Activated CD8-positive, alpha-beta memory T cell treated with anti-CD3 and anti-CD28 coated beads, Interleukin-2, amount 50 U/mL, for 24 hours (primary cell): ENCODE data around the gene VAT1.
"Not testable (repeated sequence)": the region's sequence is repeated elsewhere in the genome, so short reads cannot be mapped to it uniquely, and the experiment has no call there.

Experiments used
- DNase-seq: peaks from one replicate; pipeline ENCODE4 v3.0.0-alpha.2; 2020; ENCODE audit errors: extremely low read depth

VAT1 gene

DNA sequence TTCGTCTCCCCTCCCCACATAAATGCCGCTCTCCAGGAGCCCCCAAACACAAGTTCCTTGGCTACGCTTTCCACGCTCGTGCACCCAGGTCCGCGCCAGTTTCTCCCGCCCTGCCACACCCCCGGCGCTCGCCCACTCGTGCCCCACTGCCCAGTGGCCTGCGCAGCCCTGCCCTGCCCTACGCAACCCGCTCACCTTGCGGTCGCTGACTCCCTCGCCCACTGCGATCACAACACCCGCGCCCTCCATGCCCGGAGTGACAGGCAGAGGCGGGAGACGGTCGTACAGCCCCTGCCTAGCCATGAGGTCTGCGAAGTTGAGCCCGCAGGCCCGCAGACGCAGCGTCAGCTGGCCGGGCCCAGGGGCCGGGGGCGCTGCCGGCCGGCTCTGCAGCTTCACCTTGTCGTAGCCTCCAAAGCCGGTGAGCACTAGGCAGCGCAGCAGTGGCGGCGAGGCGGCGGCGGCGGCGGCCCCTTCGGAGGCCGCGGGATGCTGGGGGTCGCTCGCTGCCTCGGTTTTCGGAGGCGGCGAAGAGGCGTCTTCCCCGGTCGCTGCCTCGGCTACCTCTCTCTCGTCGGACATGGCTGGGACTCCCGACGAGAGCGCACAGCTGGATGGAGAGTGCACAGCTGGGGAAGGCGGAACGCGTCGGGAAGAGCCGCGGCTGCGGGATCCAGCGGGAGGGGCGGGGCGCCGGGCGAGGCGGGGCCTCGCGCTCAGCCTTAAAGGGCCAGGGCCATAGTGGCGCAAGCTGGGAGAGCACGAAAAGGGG lies at the start of gene VAT1:
Gene VAT1, minus strand, starts transcription at position 645 of the 772 bp plus-strand sequence. Its CDS starts 63 bp downstream, at position 582.
- no peak for DNase-seq

- no peak for DNase-seq
Observed at GRCh38 chr17:43070872-43071271, 48.7 kb upstream of the VAT1 start.

DNA sequence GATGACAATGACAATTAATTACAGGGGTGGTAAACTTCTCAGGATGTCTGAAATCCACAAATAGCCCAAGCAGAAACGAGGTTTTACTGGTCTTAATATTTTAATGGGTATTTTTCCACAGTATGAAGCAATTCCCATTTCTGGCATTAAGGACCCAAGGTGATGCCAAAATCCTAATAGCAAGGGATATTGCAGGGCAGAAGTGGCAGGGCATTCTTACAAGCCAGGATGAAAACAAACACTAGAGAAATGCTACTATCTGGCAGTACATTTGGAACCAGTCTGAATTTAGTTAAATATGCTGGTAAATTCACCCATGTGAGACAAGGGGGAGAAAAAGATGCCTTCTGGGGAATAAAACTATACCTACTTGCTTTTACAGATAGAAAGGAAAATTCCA lies 48.1 kb upstream of the VAT1 start:
- no peak for DNase-seq

- DNase-seq, result no peak
Observed at GRCh38 chr17:43069368-43069898, 47.2 kb upstream of the VAT1 start.

- DNase-seq, result no peak
Observed at GRCh38 chr17:43068570-43069367, 46.6 kb upstream of the VAT1 start.

- no peak for DNase-seq
Observed at GRCh38 chr17:43062984-43063638, 40.9 kb upstream of the VAT1 start.

GRCh38 chr17:43056051-43056450 lies 33.9 kb upstream of the VAT1 start:
- DNase-seq, result no peak

- DNase-seq, result not testable (repeated sequence)
Observed at GRCh38 chr17:43053008-43053407, 30.8 kb upstream of the VAT1 start.

GRCh38 chr17:43051969-43052368 lies 29.8 kb upstream of the VAT1 start:
- no peak for DNase-seq

- DNase-seq, result no peak
Observed at GRCh38 chr17:43044024-43044423, 21.8 kb upstream of the VAT1 start.

DNA sequence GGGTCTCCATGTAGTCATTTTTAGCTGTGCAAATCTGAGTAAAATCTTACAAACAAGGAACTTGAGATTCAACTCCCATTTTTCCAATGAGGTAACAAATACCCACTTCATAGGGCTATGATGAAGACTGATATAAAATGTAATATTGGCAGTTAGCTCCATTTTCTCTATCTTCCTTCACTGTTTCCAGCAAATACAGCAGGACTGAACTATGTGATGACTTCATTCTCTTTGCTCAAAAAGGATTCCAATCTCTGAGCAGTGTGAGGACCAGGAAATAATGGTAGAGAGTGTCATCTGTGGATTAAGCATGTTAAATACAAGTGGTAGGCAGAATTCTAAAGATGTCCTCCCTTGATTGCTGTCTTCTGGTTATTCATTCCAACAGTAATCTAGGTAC lies 21.1 kb upstream of the VAT1 start:
- no peak for DNase-seq

DNA sequence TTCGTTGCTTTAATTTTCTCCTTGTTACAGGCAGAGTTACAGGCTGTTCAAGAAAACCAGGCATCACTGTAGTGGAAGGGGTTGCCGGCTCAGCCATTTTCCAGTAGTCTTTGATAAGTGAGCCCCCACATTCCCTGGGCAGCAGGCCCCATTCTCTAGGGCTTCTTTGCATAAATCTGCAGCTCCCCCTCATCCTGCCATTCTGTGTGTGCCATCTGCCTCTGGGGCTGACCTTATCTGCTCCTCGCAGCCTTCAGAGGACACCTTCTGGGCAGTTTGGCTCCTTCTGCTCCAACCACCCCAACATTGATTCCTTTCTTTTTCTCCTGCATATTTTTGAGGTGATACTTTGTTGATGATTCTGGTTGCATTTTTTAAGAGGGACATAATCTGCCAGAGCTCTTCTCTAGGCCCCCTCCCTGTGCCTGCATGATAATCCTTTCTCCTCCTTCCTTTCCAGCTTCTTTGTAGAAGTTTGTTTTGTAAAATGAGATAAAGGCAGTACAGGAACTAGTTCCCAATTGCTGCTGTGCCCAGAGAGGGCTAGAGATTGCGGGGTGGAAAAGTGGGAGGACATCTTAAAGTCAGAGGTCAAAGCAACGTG lies 19.9 kb upstream of the VAT1 start:
- no peak for DNase-seq

GRCh38 chr17:43040655-43041054 lies 18.5 kb upstream of the VAT1 start:
- no peak for DNase-seq

- no peak for DNase-seq
Observed at GRCh38 chr17:43039646-43040045, 17.5 kb upstream of the VAT1 start.

GRCh38 chr17:43034894-43035293 lies 12.7 kb upstream of the VAT1 start:
- DNase-seq, result no peak

DNA sequence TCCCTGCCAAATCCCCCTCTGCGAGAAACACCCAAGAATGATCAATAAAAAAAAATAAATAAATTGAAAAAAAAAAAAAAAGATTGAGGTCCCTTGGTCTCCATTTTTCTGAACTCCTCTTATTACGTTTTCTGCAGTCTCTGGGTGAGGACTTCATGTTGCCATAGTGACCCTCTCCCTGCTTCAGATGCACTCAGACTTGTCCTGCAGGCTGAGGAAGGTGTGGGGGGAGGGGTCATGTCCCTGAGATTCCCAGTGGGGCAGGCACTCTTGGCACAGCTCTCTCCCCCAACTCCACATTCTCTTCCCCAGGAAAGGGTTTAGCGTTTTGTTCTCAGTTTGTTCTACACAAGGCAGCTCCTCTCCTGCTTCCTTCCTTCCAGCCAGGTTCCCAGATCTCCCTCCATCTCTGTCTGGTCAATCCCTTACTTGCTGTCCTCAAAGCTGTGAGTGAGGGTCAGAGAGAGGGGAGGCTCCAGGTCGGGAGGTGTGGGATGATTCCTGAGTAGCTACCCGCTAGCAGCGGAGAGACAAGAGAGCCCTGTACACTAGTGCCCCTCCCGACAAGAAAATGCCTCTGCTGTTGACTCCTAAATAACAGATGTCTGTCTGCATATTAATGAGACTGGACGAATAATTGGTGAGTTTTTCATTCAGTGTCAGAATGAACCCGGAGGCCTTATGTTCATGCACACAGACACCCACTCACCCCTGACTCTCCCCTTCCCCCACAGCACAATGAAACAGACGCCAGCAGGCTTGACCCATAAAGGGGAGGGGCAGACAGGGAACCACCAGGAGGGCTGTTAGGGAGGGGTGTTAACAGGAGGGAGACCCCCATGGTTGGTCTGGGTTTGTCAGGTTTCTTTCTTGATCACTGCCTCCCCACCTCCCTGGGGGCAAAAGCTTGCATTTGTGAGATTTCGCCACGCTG lies 12.0 kb upstream of the VAT1 start:
- DNase-seq, result no peak

DNA sequence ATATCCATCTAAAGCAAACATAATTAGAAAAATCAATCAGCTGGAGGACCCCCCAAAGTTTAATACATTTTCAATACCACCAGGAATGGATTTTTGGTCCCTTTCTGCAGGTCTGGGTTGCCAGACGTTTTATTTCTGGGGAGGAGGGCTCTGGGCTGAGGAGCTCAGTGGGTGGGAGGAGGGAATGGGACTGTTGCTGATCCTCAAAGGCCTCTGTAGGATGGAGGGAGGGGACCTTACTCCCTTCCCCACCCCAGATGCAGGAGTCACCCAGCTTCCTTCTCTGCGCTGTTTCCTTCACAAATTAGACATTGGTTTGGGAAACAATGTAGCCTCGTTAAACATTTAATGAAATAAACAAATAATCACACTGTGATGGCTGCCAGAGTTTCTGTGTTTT lies 9.5 kb upstream of the VAT1 start:
- DNase-seq, result no peak

- DNase-seq, result no peak
Observed at GRCh38 chr17:43030137-43030767, 8.1 kb upstream of the VAT1 start.

DNA sequence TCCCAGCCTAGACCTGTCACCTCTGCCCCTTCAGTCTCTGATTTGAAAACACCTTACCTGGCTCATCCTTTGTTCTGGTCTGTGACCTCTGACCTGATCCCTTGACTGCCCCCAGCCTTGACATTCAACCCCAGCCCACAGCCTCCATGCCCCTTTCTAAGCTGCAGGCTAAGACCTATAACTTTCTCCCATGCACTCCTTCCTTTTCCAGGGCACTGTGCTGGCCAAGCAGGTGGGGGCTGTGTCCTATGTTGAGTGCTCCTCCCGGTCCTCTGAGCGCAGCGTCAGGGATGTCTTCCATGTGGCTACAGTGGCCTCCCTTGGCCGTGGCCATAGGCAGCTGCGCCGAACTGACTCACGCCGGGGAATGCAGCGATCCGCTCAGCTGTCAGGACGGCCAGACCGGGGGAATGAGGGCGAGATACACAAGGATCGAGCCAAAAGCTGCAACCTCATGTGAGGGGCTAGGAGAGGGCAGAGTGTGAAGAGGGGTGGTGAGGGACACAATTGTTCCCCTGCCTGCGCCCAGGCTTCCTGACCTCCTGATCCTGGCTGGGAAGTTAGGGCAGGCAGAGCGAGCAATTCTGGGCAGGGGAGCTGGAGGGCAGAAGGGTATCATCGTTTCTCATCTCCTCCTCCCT lies 6.2 kb upstream of the VAT1 start:
- DNase-seq, result no peak
